ENCODE measurements around the gene TMEM106C. TPM values are rescaled to one million over a fixed set of nuclear protein-coding genes. Genes with fewer than 3 reads are reported as not detected.
"Not testable (repeated sequence)": the region's sequence is repeated elsewhere in the genome, so short reads cannot be mapped to it uniquely, and the experiment has no call there.

The TMEM106C gene
- total RNA-seq, 2 donors from 2014 or later: 54.6 to 91.1 TPM

DNA sequence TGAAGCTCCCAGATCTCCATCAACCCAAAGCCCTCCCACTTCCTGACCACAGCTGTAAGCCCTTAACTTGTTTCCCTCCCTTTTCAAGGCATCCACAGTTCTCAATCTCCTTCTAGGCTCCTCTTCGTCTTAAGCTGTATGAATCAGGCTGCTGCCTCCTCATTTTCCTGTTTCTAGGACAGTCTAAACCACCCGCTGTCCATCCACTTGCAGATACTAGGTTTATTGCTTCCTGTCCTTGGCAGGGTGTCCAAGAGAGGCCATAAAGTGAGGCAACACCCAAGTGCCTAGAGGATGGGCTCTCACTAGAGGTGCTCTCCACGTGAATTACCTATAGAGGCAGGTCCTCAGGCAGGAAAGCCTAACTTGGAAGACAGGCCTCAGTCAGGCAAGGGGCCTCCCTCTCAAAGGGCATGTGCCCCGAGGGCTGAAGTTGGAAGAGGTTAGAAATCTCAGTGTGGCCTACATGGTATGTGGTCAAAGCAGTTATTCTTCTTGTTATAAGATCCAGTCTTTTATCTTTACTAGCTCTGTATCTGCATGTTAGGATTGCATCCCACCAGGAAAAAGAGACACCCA is 8.8 kb upstream of the TMEM106C start:
- Histone ChIP-seq H3K9me3 (no peaks in the 10 kb centered on the region), H3K4me1 (replicated peaks) (no peaks in the 10 kb centered on the region), H3K4me3 (no peak overlapping the region), H3K27me3 (replicated peaks; ENCODE audit: insufficient read depth) (no peaks in the 10 kb centered on the region), H3K27ac (no peak overlapping the region), H3K36me3 (no peaks in the 10 kb centered on the region)
- intact Hi-C loops (cut with DNase I): no loop called here
- 57% methylated on average over 4 of the region's 4 CpGs for WGBS
- DNase-seq (ENCODE audit: low spot score): no peak
- no peak for TF ChIP-seq CTCF (IDR thresholded peaks at IDR 0.05)
- no peak for TF ChIP-seq POLR2AphosphoS5 (IDR thresholded peaks at IDR 0.05)
- TF ChIP-seq POLR2A (IDR thresholded peaks at IDR 0.05): no peak

DNA sequence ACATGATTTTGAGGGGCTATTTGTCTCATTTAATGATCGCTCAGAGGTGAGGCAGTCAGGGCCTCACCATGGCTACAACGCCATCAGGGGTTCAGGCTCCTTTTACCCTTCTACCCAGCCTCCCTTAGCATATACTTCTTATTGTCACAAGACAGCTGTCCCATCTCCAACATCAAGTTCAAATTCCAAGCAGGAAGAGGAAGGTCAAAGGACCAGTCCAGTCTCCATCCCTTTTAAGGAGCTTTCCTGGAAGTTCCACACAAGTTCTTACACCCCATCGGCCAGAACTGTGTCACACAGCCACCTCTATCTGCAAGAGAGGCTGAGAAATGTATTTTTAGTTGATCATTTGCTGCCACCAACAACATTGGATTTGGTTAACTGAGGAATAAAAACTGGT is 8.3 kb upstream of the TMEM106C start:
- no peak overlapping the region for H3K27ac ChIP-seq
- no peaks in the 10 kb centered on the region for H3K9me3 ChIP-seq
- DNase-seq (ENCODE audit: low spot score): no peak
- TF ChIP-seq CTCF (IDR thresholded peaks at IDR 0.05) (no peak), POLR2AphosphoS5 (IDR thresholded peaks at IDR 0.05) (no peak), POLR2A (IDR thresholded peaks at IDR 0.05) (no peak)
- intact Hi-C loops (cut with DNase I): no loop called here
- H3K27me3 ChIP-seq (replicated peaks; ENCODE audit: insufficient read depth): no peaks in the 10 kb centered on the region
- no peak overlapping the region for H3K4me3 ChIP-seq
- 66% methylated on average over 3 of the region's 3 CpGs for WGBS
- H3K4me1 ChIP-seq (replicated peaks): no peaks in the 10 kb centered on the region
- no peaks in the 10 kb centered on the region for H3K36me3 ChIP-seq

GRCh38 chr12:47957671-47958070 is 5.7 kb upstream of the TMEM106C start:
- 100% methylated on average over 1 of the region's 1 CpG for WGBS
- H3K4me1 ChIP-seq (replicated peaks); intact Hi-C loops (cut with DNase I); H3K9me3 ChIP-seq; H3K36me3 ChIP-seq; H3K4me3 ChIP-seq; H3K27ac ChIP-seq; DNase-seq (ENCODE audit: low spot score); H3K27me3 ChIP-seq (replicated peaks; ENCODE audit: insufficient read depth): not testable (repeated sequence)

- 92% methylated on average over 11 of the region's 11 CpGs for WGBS
- DNase-seq (ENCODE audit: low spot score): no peak
- Histone ChIP-seq H3K36me3 (no peaks in the 10 kb centered on the region), H3K4me1 (replicated peaks) (no peaks in the 10 kb centered on the region), H3K27me3 (replicated peaks; ENCODE audit: insufficient read depth) (no peaks in the 10 kb centered on the region), H3K27ac (no peak overlapping the region), H3K9me3 (no peaks in the 10 kb centered on the region), H3K4me3 (no peak overlapping the region)
- intact Hi-C loops (cut with DNase I): loop anchor here (10.0 kb wide), 1 partner anchor 247 kb away; no protein-coding TSS in a partner anchor
- no peak for TF ChIP-seq POLR2AphosphoS5 (IDR thresholded peaks at IDR 0.05)
- no peak for TF ChIP-seq CTCF (IDR thresholded peaks at IDR 0.05)
- TF ChIP-seq POLR2A (IDR thresholded peaks at IDR 0.05): no peak
Measured at GRCh38 chr12:47962198-47962597, 1.2 kb upstream of the TMEM106C start.

- Histone ChIP-seq H3K4me1 (replicated peaks) (no peaks in the 10 kb centered on the region), H3K27me3 (replicated peaks; ENCODE audit: insufficient read depth) (no peaks in the 10 kb centered on the region), H3K36me3 (no peaks in the 10 kb centered on the region), H3K9me3 (no peaks in the 10 kb centered on the region), H3K4me3 (peak overlapping the region; percentile 50 to 58), H3K27ac (peak overlapping the region in 1 of 2 donors; percentile 8)
- intact Hi-C loops (cut with DNase I): loop anchor here (10.0 kb wide), 1 partner anchor 249 kb away; no protein-coding TSS in a partner anchor
- peak; percentile 34 for DNase-seq (ENCODE audit: low spot score)
- TF ChIP-seq POLR2A (IDR thresholded peaks at IDR 0.05) (no peak), POLR2AphosphoS5 (IDR thresholded peaks at IDR 0.05) (no peak)
- 13% methylated on average over 18 of the region's 18 CpGs for WGBS
Measured at GRCh38 chr12:47964106-47964728, 821 bp downstream of the TMEM106C start.

DNA sequence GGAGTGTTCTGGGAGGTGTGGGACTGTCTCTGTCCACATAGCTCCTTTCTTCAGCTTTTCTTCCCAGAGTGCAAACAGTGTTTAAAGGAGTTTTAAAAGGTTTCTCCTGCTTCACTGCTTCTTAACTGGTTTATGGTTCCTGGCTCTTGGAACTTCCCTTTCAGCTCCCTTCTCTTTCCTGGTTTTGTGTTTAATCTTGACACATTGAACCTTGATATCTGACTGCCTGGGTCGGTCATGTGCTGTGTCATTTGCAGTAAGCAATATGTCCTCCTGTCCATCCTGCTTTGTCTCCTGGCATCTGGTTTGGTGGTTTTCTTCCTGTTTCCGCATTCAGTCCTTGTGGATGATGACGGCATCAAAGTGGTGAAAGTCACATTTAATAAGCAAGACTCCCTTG is 2.2 kb downstream of the TMEM106C start:
- H3K27ac ChIP-seq: no peak overlapping the region
- intact Hi-C loops (cut with DNase I): loop anchor here (10.0 kb wide), 1 partner anchor 251 kb away; no protein-coding TSS in a partner anchor

More for the DNA sequence above, 2.2 kb downstream of the TMEM106C start:
- WGBS: 68% methylated on average over 3 of the region's 3 CpGs
- Histone ChIP-seq H3K36me3 (no peaks in the 10 kb centered on the region), H3K27me3 (replicated peaks; ENCODE audit: insufficient read depth) (no peaks in the 10 kb centered on the region), H3K4me3 (no peak overlapping the region), H3K9me3 (no peaks in the 10 kb centered on the region), H3K4me1 (replicated peaks) (no peaks in the 10 kb centered on the region)
- no peak for TF ChIP-seq POLR2AphosphoS5 (IDR thresholded peaks at IDR 0.05)
- TF ChIP-seq CTCF (IDR thresholded peaks at IDR 0.05): no peak
- TF ChIP-seq POLR2A (IDR thresholded peaks at IDR 0.05): no peak
- no peak for DNase-seq (ENCODE audit: low spot score)
